DLD1 (cell line): ENCODE data around the gene EFNA4.

Source experiments
- in situ Hi-C: cut with HindIII; loops from 2 replicates; pipeline ENCODE4 v1.10.0; 2017; ENCODE audit warnings: low sequenced_read_pairs

The EFNA4 gene

GRCh38 chr1:155063550-155064110, at the start of gene EFNA4:
EFNA4 (plus strand) TSS chr1:155063740; CDS start chr1:155063824, 84 bp downstream.
- in situ Hi-C loops, result no loop called here

GRCh38 chr1:155014709-155015508, 48.6 kb upstream of the EFNA4 start:
- in situ Hi-C loops, result no loop called here

- in situ Hi-C loops, result no loop called here
These were observed 47.9 kb upstream of the EFNA4 start for GRCh38 chr1:155015527-155016230.

GRCh38 chr1:155016231-155016831, 47.2 kb upstream of the EFNA4 start:
- in situ Hi-C loops, result no loop called here

GRCh38 chr1:155017041-155017945, 46.2 kb upstream of the EFNA4 start:
- in situ Hi-C loops, result no loop called here

- in situ Hi-C loops, result no loop called here
These were observed 45.6 kb upstream of the EFNA4 start for GRCh38 chr1:155017946-155018316.

- in situ Hi-C loops, result no loop called here
These were observed 44.8 kb upstream of the EFNA4 start for GRCh38 chr1:155018617-155019348.

GRCh38 chr1:155019377-155020245, 43.9 kb upstream of the EFNA4 start:
- in situ Hi-C loops, result no loop called here

- in situ Hi-C loops, result no loop called here
These were observed 41.2 kb upstream of the EFNA4 start for GRCh38 chr1:155022136-155022926.

- in situ Hi-C loops, result no loop called here
These were observed 40.7 kb upstream of the EFNA4 start for GRCh38 chr1:155022927-155023236.

- in situ Hi-C loops, result no loop called here
These were observed 39.9 kb upstream of the EFNA4 start for GRCh38 chr1:155023627-155024026.

GRCh38 chr1:155024315-155024714, 39.2 kb upstream of the EFNA4 start:
- in situ Hi-C loops, result no loop called here

GRCh38 chr1:155026154-155026553, 37.4 kb upstream of the EFNA4 start:
- in situ Hi-C loops, result no loop called here

- in situ Hi-C loops, result no loop called here
These were observed 37.0 kb upstream of the EFNA4 start for GRCh38 chr1:155026588-155026987.

- in situ Hi-C loops, result no loop called here
These were observed 33.9 kb upstream of the EFNA4 start for GRCh38 chr1:155029513-155030242.

GRCh38 chr1:155030243-155030795, 33.2 kb upstream of the EFNA4 start:
- in situ Hi-C loops, result no loop called here

- in situ Hi-C loops, result no loop called here
These were observed 32.6 kb upstream of the EFNA4 start for GRCh38 chr1:155030899-155031298.
